Measurements from ENCODE around the gene BUB1B.

DNA sequence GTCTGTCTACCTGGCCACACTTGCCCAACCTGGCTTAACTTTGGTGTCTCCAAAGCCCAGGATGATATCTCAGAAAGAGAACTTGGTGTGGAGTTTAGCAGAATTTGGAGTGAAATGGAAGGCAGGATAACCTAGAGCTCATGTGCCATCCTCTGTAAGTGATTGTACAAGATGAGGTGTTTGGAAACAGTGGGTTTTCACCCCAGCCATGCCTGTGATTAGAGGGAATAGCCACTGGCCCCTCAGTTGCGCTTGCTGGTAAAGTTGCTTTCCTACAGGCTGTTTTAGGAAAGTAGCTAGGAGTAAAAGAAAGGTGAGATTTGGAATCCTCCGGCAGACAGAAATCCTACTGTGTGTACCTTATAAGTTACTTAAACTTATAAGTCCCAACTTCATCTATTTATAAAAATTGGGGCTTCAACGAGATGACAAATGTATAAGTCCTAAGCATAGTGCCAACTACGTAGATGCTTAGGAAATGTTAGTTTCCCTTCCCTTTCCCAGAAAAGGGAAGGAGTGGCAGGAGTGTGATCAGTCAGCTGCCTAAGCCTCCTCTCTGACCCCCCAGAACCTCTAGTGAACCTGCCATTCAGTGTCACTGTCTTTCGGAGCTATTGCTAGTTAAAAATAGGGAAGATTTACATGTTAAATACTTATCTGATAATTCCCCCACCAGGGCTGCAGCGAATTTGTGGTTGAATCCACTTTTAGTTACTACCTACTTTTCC lies 38.8 kb upstream of the BUB1B start:
- TF ChIP-seq CTCF (IDR thresholded peaks at IDR 0.05), result no peak
- no peak for TF ChIP-seq NR1H2 (CRISPR knock-in tag; IDR thresholded peaks at IDR 0.05)
- no peak for TF ChIP-seq RORB (CRISPR knock-in tag; IDR thresholded peaks at IDR 0.05)
- TF ChIP-seq, protein P1, sequence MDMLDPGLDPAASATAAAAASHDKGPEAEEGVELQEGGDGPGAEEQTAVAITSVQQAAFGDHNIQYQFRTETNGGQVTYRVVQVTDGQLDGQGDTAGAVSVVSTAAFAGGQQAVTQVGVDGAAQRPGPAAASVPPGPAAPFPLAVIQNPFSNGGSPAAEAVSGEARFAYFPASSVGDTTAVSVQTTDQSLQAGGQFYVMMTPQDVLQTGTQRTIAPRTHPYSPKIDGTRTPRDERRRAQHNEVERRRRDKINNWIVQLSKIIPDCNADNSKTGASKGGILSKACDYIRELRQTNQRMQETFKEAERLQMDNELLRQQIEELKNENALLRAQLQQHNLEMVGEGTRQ (CRISPR knock-in tag; IDR thresholded peaks at IDR 0.05), result no peak

Measured in WTC11 (cell line).